Caco-2 (cell line): ENCODE results near the gene KREMEN2. TPM values are rescaled to one million over a fixed set of nuclear protein-coding genes. Genes with fewer than 3 reads are reported as not detected.

Experiments
- BruUV-seq: library from RNA; stranded (reverse); fragments of 400-500 nt; replicated peaks from 2 replicates; lab custom pipeline; 2021; lab: Mats Ljungman, UMichigan
- CTCF ChIA-PET: fragments of 300-600 bp; sonication (Branson Sonifier 250); formaldehyde crosslinking; loops from one replicate; lab custom pipeline; 2022; ENCODE audit warnings: antibody characterized with exemption; lab: Charles Lee
- POLR2A ChIA-PET: fragments of 300-600 bp; sonication (Branson Sonifier 250); formaldehyde crosslinking; loops from one replicate; lab custom pipeline; 2022; ENCODE audit warnings: antibody characterized with exemption; lab: Charles Lee
- DNase-seq, 2 experiments: peaks; one replicate each; pipeline versions ENCODE4 v3.0.0 to v3.0.0-alpha.2; 2020 to 2022
- H3K27me3 ChIP-seq: replicated peaks from 2 replicates; pipeline ENCODE4 v1.6.0; 2011; ENCODE audit warnings: low read length; ENCODE audit not compliant: control insufficient read depth, insufficient read depth
- H3K36me3 ChIP-seq: 2 replicates; pipeline ENCODE4 v1.5.1; 2011; ENCODE audit warnings: low read length; ENCODE audit not compliant: control insufficient read depth, insufficient read depth
- H3K4me1 ChIP-seq: fragments of 250-450 bp; sonication (Bioruptor Pico); 2 replicates; pipeline ENCODE4 v1.5.1; 2020; ENCODE audit warnings: mild to moderate bottlenecking
- H3K4me3 ChIP-seq: 2 replicates; pipeline ENCODE4 v1.5.1; 2011; ENCODE audit warnings: low read depth, mild to moderate bottlenecking, control low read depth, low read length
- H3K9me3 ChIP-seq: fragments of 250-450 bp; sonication (Bioruptor Pico); 2 replicates; pipeline ENCODE4 v1.5.1; 2020; ENCODE audit warnings: mild to moderate bottlenecking, moderate library complexity
- H3K27ac Mint-ChIP-seq: one replicate; pipeline ENCODE4 v1.8.0; 2022; ENCODE audit warnings: mixed read lengths; ENCODE audit not compliant: unreplicated experiment
- H3K27me3 Mint-ChIP-seq: one replicate; pipeline ENCODE4 v1.8.0; 2022; ENCODE audit warnings: mixed read lengths; ENCODE audit not compliant: insufficient read depth, unreplicated experiment
- H3K36me3 Mint-ChIP-seq: one replicate; pipeline ENCODE4 v1.8.0; 2022; ENCODE audit warnings: mild to moderate bottlenecking, mixed read lengths; ENCODE audit not compliant: insufficient read depth, unreplicated experiment
- H3K4me1 Mint-ChIP-seq: one replicate; pipeline ENCODE4 v1.8.0; 2022; ENCODE audit warnings: low read depth, mixed read lengths; ENCODE audit not compliant: unreplicated experiment
- H3K4me3 Mint-ChIP-seq: one replicate; pipeline ENCODE4 v1.8.0; 2022; ENCODE audit warnings: mild to moderate bottlenecking, moderate library complexity, mixed read lengths; ENCODE audit not compliant: unreplicated experiment
- H3K9me3 Mint-ChIP-seq: one replicate; pipeline ENCODE4 v1.8.0; 2022; ENCODE audit warnings: mixed read lengths; ENCODE audit not compliant: unreplicated experiment
- intact Hi-C: fragments of 100-400 bp; cut with micrococcal nuclease; formaldehyde crosslinking; loops from one replicate; pipeline ENCODE4 v1.10.0; 2022; ENCODE audit not compliant: unreplicated experiment
- total RNA-seq: library from RNA; stranded (reverse); gene quantifications from 2 replicates; pipeline ENCODE4 v1.2.3, GENCODE V29; 2022
- TF ChIP-seq, protein P1 (sequence below), 2 experiments: fragments of 200-600 bp in 1 of 2; IDR thresholded peaks; 1 replicate in 1 of 2; 2 replicates in 1 of 2; pipeline versions ENCODE4 v1.5.1 to v1.8.0; 2011 to 2022; ENCODE audit warnings: antibody characterized with exemption in 1 of 2, control low read depth in 1 of 2, inconsistent platforms in 1 of 2, low read depth in 1 of 2, low read length in 1 of 2, mild to moderate bottlenecking in 1 of 2, moderate library complexity in 1 of 2; ENCODE audit not compliant: insufficient read depth in 1 of 2, severe bottlenecking in 1 of 2, unreplicated experiment in 1 of 2

KREMEN2 gene
- total RNA-seq, 1 experiment from 2014 or later: 2.2 TPM

- Histone ChIP-seq H3K9me3 (no peaks in the 10 kb centered on the region), H3K4me3 (no peak overlapping the region), H3K36me3 (no peaks in the 10 kb centered on the region; the same call in 1 of the 2 replicates), H3K4me1 (no peaks in the 10 kb centered on the region), H3K27me3 (no peaks in the 10 kb centered on the region)
- CTCF ChIA-PET: interaction anchor here (1.6 kb wide), 1 partner anchor 9 kb away, joined by 4 read pairs; no protein-coding TSS in a partner anchor
- no TSS peak for BruUV-seq
- POLR2A ChIA-PET: no interaction called here
- TF ChIP-seq, protein P1, sequence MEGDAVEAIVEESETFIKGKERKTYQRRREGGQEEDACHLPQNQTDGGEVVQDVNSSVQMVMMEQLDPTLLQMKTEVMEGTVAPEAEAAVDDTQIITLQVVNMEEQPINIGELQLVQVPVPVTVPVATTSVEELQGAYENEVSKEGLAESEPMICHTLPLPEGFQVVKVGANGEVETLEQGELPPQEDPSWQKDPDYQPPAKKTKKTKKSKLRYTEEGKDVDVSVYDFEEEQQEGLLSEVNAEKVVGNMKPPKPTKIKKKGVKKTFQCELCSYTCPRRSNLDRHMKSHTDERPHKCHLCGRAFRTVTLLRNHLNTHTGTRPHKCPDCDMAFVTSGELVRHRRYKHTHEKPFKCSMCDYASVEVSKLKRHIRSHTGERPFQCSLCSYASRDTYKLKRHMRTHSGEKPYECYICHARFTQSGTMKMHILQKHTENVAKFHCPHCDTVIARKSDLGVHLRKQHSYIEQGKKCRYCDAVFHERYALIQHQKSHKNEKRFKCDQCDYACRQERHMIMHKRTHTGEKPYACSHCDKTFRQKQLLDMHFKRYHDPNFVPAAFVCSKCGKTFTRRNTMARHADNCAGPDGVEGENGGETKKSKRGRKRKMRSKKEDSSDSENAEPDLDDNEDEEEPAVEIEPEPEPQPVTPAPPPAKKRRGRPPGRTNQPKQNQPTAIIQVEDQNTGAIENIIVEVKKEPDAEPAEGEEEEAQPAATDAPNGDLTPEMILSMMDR (IDR thresholded peaks at IDR 0.05; ENCODE audit: insufficient read depth in 1 of 2, low read depth in 1 of 2, low read length in 1 of 2, severe bottlenecking in 1 of 2, unreplicated experiment in 1 of 2): no peak
- Mint-ChIP-seq H3K4me3 (no peak overlapping the region), H3K4me1 (no peaks in the 10 kb centered on the region), H3K27me3 (no peaks in the 10 kb centered on the region), H3K27ac (no peak overlapping the region), H3K9me3 (no peaks in the 10 kb centered on the region), H3K36me3 (peaks cover 12% of the 10 kb centered on the region)
- intact Hi-C loops: no loop called here
- no peak for DNase-seq
Observed at GRCh38 chr16:2936436-2937011, 27.6 kb upstream of the KREMEN2 start.

GRCh38 chr16:2937170-2937569, 26.9 kb upstream of the KREMEN2 start:
- Mint-ChIP-seq H3K4me1 (no peaks in the 10 kb centered on the region), H3K9me3 (no peaks in the 10 kb centered on the region), H3K4me3 (no peak overlapping the region), H3K27ac (no peak overlapping the region), H3K36me3 (peaks cover 12% of the 10 kb centered on the region), H3K27me3 (no peaks in the 10 kb centered on the region)
- no peaks in the 10 kb centered on the region; the same call in 1 of the 2 replicates for H3K36me3 ChIP-seq
- no TSS peak for BruUV-seq
- no peak for DNase-seq
- no peaks in the 10 kb centered on the region for H3K4me1 ChIP-seq
- ChIA-PET CTCF (interaction anchor here (1.6 kb wide), 1 partner anchor 10 kb away, joined by 4 read pairs; no protein-coding TSS in a partner anchor), POLR2A (no interaction called here)
- H3K27me3 ChIP-seq: no peaks in the 10 kb centered on the region
- TF ChIP-seq, protein P1 (IDR thresholded peaks at IDR 0.05; ENCODE audit: insufficient read depth in 1 of 2, low read depth in 1 of 2, low read length in 1 of 2, severe bottlenecking in 1 of 2, unreplicated experiment in 1 of 2): no peak
- H3K9me3 ChIP-seq: no peaks in the 10 kb centered on the region
- intact Hi-C loops: no loop called here
- no peak overlapping the region for H3K4me3 ChIP-seq

- Mint-ChIP-seq H3K27ac (no peak overlapping the region), H3K4me3 (no peak overlapping the region), H3K27me3 (no peaks in the 10 kb centered on the region), H3K4me1 (no peaks in the 10 kb centered on the region), H3K36me3 (peaks cover 10% of the 10 kb centered on the region), H3K9me3 (no peaks in the 10 kb centered on the region)
- ChIA-PET POLR2A (no interaction called here), CTCF (no interaction called here)
- intact Hi-C loops: no loop called here
- no TSS peak for BruUV-seq
- no peaks in the 10 kb centered on the region for H3K9me3 ChIP-seq
- H3K27me3 ChIP-seq: no peaks in the 10 kb centered on the region
- no peaks in the 10 kb centered on the region for H3K4me1 ChIP-seq
- DNase-seq: no peak
- TF ChIP-seq, protein P1 (IDR thresholded peaks at IDR 0.05; ENCODE audit: insufficient read depth in 1 of 2, low read depth in 1 of 2, low read length in 1 of 2, severe bottlenecking in 1 of 2, unreplicated experiment in 1 of 2): no peak
- H3K4me3 ChIP-seq: no peak overlapping the region
- no peaks in the 10 kb centered on the region; the same call in 1 of the 2 replicates for H3K36me3 ChIP-seq
Observed at GRCh38 chr16:2938206-2938605, 25.9 kb upstream of the KREMEN2 start.
